Ramos (cell line): ENCODE measurements around the gene ACSS1.

Experiments
- in situ Hi-C: fragments of 300-500 bp; cut with MboI; formaldehyde crosslinking; loops from one replicate; pipeline ENCODE4 v1.14.3; 2022; ENCODE audit warnings: low sequenced_read_pairs; ENCODE audit not compliant: unreplicated experiment

Gene ACSS1

GRCh38 chr20:25058051-25058846 lies at the start of gene ACSS1:
Gene ACSS1, minus strand, starts transcription at chr20:25058139. Its CDS starts 37 bp downstream, at chr20:25058102.
- in situ Hi-C loops: no loop called here

DNA sequence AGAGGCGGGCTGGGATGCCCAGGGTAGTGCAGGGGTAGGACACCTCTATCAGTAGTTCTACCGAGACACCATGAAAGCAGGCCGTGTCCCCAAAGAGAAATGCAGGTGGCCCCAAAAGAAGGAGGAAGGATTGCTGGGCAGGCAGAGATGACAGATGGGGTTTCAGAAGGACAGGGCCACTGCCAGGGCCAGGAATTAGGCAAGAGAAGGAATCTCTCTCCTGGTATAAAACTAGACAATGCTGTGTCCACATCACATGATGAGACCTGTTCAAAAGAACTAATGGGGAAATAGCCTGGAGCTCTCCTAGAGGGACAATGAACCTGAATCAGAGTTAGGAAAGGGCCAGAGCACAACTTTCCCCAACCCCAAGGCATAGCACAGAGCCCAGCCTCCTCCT lies 45.6 kb upstream of the ACSS1 start:
- in situ Hi-C loops: no loop called here

DNA sequence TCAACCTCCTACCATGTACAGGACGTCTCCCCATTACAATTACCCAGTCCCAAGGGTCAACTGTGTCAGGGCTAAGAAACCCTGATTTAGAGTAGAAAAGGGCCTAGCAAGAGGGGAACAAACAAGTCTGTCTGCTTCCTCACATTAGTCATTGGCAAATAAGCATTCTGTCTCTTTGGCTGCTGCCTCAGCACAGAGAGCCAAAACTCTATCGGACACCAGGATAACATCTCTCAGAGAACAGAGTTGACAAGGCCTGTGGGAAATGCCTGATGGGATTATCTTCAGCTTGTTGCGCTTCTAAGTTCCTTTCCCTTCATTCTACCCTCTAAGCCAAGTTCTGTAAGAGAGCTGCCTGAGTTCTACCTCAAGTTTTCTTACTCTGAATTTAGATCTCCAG lies 43.0 kb upstream of the ACSS1 start:
- in situ Hi-C loops: no loop called here

- in situ Hi-C loops: no loop called here
Observed at GRCh38 chr20:25099601-25100140, 41.7 kb upstream of the ACSS1 start.

DNA sequence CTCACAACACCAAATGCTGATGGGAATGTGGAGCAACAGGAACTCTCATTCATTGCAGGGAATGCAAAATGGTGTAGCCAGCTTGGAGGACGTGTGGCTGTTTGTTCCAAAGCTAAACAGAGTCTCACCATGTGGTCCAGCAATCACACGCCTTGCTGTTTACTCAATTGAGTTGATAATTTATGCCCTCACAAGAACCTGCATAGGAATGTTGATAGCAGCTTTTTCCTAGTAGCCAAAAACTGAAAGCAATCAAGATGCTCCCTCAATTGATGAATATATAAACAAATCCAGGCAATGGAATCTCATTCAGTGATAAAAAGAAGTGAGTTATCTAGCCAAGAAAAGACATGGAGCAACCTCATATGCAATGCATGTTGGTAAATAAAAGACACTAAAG lies 39.6 kb upstream of the ACSS1 start:
- in situ Hi-C loops: no loop called here

- in situ Hi-C loops: no loop called here
Observed at GRCh38 chr20:25090492-25091429, 32.8 kb upstream of the ACSS1 start.

GRCh38 chr20:25089662-25090061 lies 31.7 kb upstream of the ACSS1 start:
- in situ Hi-C loops: no loop called here

- in situ Hi-C loops: no loop called here
Observed at GRCh38 chr20:25089096-25089495, 31.2 kb upstream of the ACSS1 start.

GRCh38 chr20:25088267-25088666 lies 30.3 kb upstream of the ACSS1 start:
- in situ Hi-C loops: no loop called here

DNA sequence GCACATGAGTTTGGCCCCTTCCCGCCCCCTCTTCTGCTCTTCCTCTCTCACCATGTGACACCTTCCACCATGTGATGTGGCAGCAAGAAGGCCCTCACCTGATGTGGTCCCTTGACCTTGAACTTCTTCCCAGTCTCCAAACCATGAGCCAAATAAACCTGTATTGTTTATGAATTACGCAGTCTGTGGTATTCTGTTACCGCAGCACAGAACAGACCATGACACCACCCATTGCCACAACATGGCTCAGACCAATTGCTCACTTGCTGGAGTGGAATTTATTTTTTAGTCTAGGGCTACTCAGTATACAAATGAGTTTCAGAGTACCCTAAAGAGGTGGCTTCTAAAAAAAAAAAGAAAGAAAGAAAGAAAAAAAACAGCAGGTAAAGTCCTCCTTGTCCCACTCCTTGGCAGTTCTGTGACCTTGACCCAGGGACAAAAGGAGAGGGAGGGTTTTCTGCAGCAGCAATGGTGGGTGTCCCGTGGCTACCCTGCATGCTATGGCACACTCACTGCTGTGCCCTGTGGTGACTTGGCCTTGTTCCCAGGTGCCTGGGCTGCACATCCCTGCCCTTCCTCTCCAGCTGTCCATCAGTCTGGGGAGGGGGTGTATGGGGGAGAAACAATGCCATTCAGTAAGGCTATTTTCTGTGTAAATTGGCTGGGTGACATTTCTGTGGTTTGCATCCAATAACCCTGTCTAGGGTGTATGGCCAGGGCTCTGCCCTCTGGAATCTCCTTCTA lies 29.4 kb upstream of the ACSS1 start:
- in situ Hi-C loops: no loop called here

GRCh38 chr20:25085756-25086495 lies 28.0 kb upstream of the ACSS1 start:
- in situ Hi-C loops: no loop called here

DNA sequence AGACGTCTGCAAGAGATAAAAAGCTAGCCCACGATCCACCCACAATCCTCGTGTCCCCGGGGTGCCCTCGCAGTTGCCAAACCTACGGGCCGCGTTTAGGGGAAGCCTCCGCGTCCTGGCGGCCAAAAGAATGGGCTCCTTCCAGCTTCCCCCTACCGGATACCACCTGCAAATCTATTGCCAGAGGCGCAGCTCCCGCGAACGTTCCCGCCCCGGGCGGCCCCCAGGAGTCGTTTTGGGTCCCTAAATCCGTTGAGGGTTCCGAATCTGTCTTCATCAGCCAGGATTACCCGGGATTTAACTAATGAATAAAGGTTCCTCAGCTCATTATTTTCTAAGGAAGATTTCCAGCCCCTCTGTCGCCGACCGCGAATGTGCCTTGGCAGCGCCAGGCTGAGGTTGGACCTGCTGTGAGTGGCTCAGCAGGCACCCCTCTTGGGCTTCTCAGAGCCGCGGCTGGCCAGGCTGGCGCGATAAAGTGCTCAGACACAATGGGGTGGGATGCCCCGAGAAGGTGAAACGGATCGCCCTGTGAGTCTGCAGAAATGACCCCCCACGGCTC lies 26.8 kb upstream of the ACSS1 start:
- in situ Hi-C loops: no loop called here

DNA sequence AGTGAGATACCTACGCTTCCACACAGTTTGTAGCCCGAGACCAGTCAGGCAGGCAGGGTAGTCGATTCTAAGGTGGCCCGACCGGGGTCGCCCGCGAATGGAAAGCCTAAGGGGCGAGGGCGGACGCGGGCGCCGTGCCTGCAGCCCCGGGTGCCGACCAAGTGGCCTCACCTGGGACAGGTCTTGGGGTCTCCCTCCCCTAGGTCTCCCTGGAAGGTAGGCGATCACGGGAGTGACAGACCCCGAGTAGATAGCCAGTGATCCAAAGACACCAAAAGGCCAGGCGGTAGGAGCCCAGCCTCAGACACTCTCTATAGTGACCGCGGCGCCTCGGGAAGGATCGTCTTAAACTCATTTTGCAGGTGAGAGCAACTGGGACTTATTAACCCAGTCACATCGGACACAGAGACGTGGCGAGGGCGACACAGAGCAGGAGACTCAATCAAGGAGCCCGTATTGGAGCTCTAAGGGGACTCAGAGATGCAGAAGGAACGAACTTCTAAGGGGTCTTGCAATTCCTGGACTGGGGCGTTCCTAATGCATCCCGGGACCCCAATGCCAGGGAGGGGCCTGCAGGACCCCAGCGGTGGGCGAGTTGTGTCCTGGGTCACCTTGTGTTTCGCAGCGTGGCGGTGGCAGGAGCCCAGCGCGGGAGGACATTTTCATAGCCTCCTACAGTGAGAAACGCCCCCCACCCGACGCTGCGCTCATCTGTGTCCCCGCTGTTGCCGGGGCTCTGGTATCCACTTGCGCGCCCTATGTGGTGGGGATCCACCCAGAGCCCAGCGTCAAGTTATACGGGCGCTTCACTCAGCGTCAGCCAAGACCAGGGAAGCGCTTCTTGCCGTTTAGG lies 26.1 kb upstream of the ACSS1 start:
- in situ Hi-C loops: no loop called here

DNA sequence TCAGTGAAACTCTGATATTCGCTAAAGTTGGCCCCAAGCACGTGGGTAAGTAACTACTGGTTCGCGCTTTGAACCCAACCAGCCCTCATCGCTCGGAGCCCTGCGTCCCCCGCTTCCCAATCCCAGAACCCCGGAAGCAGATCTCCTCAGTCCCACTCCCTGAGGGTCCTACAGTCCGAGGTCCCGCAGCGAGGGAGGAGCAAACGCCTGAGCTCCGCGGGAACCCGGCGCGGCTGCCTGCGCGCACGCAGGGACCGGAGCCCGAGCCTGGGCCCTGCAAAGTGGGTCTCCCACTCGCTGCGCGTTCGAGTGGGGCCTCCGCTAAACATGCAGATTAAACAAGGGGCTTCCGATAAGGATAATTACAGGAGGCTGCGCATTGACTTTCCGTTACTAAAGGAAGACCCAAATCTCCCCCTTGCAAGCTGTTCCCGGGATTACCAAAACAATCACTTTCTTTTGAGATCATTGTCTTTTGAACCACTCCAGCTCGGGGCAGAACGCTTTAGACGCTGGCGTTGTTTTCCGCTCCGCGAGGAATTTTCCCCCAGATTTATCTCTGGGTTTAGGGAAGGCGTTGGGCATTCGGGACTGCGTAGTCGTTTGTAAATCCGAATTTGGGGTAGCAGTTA lies 25.3 kb upstream of the ACSS1 start:
- in situ Hi-C loops: no loop called here

DNA sequence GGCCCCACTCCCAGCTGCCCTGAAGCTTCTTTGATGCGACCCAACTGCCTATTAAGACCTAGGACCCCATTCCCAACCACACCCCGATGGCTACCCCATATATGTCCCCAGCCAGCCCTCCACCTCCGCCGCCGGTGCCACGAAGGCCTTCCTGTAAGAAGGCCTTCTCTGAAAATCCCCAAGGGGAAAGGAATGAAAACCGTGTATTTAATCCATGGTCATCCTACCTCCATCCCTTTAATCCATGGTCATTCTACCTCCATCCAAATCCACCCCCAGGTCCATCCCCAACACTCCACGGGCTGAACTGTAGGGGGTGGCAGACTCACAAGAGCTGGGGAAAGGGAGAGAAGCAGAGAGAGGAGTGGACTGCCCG lies 24.5 kb upstream of the ACSS1 start:
- in situ Hi-C loops: no loop called here

DNA sequence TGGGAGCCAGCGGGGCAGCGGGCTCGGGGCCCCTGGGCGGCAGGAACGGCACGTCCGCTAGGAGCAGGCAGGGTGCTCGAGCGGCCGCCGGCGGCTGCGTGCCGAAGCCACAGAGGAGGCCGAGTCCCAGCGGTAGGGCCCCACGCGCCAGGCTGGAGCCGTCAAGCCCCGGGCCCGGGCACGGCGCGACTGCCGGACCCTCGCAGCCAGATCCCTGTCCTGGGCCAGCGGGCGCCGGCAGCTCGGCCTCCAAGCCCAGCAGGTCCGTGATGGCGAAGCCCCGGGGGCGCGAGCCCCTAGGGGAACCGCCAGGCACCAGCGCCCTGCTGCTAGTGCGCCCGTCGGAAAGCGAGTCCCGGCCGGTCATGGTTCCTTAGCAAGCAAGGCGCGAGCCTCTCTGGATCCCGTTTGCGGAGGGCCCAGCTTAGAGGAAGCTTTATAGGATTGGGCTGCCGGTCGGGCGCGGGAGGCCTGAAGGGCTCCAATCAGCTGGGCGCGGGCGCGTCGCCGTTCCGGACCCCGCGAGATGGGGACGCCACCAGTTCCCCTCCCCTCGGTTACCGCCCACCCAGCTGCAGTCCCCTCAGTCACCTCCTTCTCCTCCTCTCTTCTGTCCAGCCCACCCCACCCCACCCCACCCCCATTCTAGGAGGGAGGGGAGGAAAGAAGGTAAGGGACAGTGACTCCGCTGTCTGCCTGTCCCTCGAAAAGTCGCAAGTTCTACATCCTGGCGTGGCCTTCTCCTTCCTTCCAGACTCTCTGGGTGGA lies 24.0 kb upstream of the ACSS1 start, which contains the start of gene VSX1:
VSX1 (minus strand) TSS at position 412 of the 768 bp plus-strand sequence; CDS start at position 367, 45 bp downstream.
- in situ Hi-C loops: no loop called here

DNA sequence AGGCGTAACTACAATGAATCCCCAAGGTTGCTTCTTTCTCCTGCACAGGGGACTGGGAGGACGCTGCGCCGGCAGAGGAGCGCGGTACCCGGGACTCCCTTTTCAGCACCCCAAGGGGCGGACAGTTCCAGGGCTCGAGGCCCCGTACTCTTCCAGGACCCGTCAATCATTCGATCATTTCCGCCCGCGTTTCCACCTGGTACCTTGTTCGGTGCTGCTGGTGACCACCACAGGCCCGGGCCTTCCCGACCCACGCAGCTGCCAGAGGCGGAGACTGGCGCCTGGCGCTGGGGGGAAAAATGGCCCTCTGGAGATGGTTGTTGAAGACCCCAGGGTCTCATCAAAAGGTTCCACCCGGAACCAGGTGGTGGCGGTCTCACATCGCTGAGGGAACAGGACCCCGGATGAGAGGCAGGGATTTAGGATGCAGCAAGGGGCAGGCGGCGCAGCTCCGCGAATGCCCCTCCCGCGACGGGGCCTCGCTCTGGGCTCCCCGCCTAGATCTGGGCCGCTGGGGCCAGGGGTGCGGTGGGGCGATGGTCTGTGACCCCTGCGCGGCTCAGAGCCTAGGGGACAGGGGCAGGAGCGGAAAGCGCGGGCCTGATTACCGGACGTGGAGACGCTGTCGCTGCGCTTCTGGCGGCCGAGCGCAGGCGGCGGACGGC lies 23.3 kb upstream of the ACSS1 start:
- in situ Hi-C loops: no loop called here
